Activated naive CD4-positive, alpha-beta T cell treated with anti-CD3 and anti-CD28 coated beads, Interleukin-2, amount 50 U/mL, for 72 hours (primary cell): ENCODE data around the gene USP22. TPM values are rescaled to one million over a fixed set of nuclear protein-coding genes. Genes with fewer than 3 reads are reported as not detected.

ENCODE experiments used
- ATAC-seq, 2 donors: fragments of 150-1000 bp; cut with Tn5 transposase; 2 replicates each; pipeline ENCODE4 v1.10.0; 2021; ENCODE audit warnings: mild to moderate bottlenecking in 2 of 2, moderate library complexity in 2 of 2
- DNase-seq, 2 donors: peaks; one replicate each; pipeline ENCODE4 v3.0.0; 2021 to 2022; ENCODE audit warnings: low spot score in 2 of 2
- H3K27ac Mint-ChIP-seq, 2 donors: one replicate each; pipeline ENCODE4 v1.8.0; 2022; ENCODE audit warnings: mild to moderate bottlenecking in 2 of 2, mixed read lengths in 2 of 2
- H3K36me3 Mint-ChIP-seq, 2 donors: one replicate each; pipeline ENCODE4 v1.8.0; 2022; ENCODE audit warnings: mixed read lengths in 2 of 2
- H3K9me3 Mint-ChIP-seq, 2 donors: one replicate each; pipeline ENCODE4 v1.8.0; 2022; ENCODE audit warnings: mixed read lengths in 2 of 2
- total RNA-seq, 2 donors: library from RNA; stranded (reverse); gene quantifications; one replicate each; pipeline ENCODE4 v1.2.3, GENCODE V29; 2022

Gene USP22
- total RNA-seq, 2 donors from 2014 or later, result 146 to 180 TPM

DNA sequence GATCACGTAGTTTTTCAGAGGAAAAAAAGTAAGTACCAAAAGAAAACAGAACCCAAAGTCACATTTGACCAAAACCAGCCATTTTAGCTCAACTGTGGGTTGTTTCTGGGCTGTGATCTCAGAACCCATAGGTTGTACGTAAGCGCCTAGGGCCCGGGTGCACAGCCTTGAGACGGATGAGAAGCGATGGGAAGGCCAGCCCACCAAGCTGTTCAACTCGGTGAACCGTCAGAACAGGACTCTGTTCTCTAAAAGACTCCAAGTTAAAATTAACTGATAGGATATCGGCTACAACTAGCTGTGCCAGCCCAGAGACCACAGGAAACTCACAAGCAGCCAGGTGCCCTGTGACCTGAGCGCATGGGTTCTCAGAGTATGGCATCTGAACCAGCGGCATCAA lies 28.3 kb downstream of the USP22 start:
- no peak for DNase-seq
- no peak for ATAC-seq
- no peaks in the 10 kb centered on the region for H3K9me3 Mint-ChIP-seq
- H3K36me3 Mint-ChIP-seq, result peaks cover 26 to 27% of the 10 kb centered on the region in 2 donors
- H3K27ac Mint-ChIP-seq, result peak overlapping the region; percentile 29 to 66

DNA sequence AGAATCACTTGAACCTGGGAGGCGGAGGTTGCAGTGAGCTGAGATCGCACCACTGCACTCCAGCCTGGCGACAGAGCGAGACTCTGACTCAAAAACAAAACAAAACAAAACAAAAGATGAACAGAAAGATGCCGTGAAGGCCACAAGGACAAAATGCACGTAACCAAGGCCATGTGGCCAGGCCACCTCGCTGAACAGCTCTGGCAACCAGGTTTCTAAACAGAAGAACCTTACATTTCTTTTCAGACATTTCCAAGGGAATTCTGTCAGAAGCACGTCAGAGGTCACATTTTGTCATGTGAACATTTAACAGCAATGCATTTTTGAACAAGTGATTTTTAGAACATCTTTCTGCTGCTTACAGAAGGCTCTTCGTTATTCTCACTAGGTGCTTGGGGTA lies 28.8 kb downstream of the USP22 start:
- no peak for DNase-seq
- H3K9me3 Mint-ChIP-seq, result no peaks in the 10 kb centered on the region
- ATAC-seq, result no peak
- peak overlapping the region; percentile 29 to 91 for H3K27ac Mint-ChIP-seq
- peaks cover 21 to 22% of the 10 kb centered on the region in 2 donors for H3K36me3 Mint-ChIP-seq

DNA sequence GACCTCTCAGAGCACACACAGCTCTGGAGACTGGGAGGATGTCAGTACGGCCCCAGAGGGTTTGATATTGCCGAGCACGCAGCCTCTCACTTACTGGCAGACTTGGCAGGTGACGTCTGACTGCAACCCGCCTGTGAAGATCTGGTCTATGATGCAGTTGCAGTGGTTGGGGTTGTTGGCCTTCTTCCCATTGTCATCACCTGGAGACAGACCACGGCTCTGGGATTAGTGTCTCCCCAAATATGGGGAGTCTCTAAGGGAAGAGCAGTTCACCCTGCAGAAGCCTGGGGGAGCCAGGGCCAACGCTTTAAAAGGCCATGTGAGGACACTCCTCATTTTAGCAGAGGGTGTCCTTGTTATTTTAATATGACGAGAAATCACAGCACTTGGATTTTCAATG lies 30.1 kb downstream of the USP22 start:
- no peaks in the 10 kb centered on the region for H3K9me3 Mint-ChIP-seq
- ATAC-seq, result no peak
- no peak overlapping the region for H3K27ac Mint-ChIP-seq
- no peak for DNase-seq
- H3K36me3 Mint-ChIP-seq, result peaks cover 9 to 18% of the 10 kb centered on the region in 2 donors

DNA sequence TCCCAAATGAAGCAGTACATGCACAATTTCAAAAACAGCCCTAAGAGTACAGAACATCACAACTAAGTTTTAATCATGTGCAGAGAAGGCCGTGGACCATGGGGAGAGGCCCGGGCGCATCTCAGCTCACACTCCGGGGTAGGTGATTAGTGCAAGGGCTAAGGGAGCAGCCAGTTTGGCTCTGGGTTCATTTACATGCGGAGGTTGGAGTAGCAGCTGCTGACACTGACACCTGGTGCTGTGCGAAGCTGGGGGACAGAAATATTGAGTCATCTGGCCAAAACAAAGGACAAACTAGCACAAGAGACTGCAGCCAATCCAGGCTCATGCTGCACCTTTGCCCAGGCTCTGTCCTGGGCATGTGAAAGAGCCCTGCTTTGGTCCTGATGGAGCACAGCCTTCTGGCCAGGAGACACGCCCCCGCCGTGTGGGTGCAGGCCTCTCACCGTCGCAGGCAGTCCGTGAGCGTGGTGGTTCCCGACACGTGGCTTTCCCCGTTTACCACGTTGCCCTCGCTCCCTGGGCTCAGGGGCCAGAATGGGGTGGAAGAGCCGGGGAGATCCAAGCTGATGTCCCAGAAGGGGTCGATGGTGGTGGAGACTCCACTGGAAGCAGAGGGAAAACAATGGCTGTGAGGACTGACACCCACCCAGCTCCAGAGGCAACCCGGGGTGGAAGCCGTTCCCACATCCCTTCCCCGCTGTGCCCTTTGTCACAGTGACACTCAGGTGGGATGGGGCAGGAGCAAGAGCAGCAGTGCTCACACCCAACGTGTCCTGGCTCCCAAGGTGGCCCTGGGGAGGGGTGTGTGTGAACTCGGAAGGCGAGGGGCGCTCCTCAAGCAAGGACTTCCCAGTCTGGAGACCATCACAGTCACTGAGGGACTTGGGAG lies 31.9 kb downstream of the USP22 start:
- no peak for ATAC-seq

DNA sequence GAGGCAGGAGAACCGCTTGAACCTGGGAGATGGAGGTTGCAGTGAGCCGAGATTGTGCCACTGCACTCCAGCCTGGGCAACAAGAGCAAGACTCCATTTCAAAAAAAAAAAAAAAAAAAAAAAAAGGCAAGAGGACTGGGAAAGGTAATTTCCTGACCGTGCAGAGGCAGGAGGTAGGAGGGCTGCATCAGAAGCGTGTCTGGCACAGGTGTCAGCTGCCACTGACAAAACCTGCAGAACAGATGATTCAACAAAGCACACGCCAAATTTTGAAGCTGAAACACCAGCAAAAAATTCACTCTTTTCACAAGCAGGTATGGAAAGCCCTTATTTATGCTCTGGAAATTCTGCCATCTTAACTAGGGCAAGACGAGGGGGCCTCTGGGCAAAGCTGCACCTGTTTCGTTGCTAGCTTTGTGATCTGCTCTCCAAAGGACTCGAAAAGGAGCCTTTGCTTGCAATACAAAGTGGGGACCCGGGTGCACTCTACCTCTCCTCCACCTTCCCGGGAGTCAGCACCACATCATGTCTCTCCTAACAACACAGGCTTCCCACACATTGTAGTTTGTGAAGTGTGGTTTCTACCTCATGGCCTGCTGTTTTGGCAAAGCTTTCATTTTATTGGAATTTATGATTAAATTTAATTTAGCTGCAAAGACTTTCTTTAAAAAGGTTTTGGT lies 33.7 kb downstream of the USP22 start:
- DNase-seq, result no peak
- no peak for ATAC-seq
- peaks cover 21 to 27% of the 10 kb centered on the region in 2 donors for H3K36me3 Mint-ChIP-seq
- H3K9me3 Mint-ChIP-seq, result no peaks in the 10 kb centered on the region
- peak overlapping the region in 1 of 2 donors; percentile 56 for H3K27ac Mint-ChIP-seq

More for the DNA sequence above, 31.9 kb downstream of the USP22 start:
- H3K27ac Mint-ChIP-seq, result peak overlapping the region; percentile 69 to 74
- peaks cover 12 to 16% of the 10 kb centered on the region in 2 donors for H3K36me3 Mint-ChIP-seq
- no peaks in the 10 kb centered on the region for H3K9me3 Mint-ChIP-seq
- no peak for DNase-seq

DNA sequence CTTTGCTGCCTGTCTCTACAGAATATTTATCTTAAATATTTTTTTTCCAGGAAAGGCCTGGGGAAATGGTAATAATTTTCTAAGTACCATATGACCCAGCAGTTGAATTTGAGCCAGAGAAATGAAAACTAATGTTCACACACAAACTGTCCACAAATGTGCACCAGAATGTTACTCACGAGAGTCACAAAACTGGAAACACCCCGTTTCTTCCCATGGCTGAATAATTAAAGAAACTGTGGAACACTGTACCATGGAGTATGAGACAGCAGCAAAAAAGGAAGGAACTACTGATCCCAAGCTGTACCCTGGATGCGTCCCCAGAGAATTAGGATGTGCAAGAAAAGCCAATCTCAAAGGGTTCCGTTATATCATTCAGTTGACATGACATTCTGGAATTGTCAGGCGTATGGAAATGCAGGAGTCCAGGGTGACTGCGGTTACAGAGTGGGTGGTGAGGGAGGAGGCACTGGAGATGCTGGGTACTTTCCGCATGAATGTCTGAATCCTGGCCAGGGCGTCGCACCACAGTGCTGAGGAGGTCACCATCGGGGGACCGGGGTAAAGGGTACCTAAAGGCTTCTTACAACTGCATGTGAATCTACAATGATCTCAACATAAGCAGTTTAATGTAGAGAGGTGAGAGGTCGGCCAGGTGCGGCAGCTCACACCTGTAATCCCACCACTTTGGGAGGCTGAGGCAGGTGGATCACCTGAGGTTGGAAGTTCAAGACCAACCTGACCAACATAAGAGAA lies 34.5 kb downstream of the USP22 start:
- H3K36me3 Mint-ChIP-seq, result peaks cover 21 to 27% of the 10 kb centered on the region in 2 donors
- DNase-seq, result no peak
- ATAC-seq, result no peak
- H3K27ac Mint-ChIP-seq, result peak overlapping the region; percentile 18 to 56
- no peaks in the 10 kb centered on the region for H3K9me3 Mint-ChIP-seq

DNA sequence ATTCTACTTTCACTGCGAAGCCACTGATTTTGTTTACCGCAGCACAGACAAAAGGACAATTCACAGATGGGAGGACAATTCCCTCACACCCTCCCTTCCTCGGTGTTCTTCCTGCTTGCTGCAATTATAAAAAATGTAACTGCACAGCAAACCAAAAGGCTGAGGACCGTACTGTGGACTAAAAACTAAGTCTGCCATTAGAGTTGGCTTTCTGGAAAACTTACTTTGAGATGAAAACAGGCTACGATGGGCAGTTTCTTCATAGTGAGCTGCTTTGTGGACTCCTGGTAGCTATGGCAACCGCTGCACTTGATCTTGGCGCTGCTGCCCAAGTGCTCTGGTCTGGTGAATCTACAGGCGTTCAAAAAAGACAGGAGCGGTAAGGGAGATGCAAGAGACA lies 35.2 kb downstream of the USP22 start:
- no peaks in the 10 kb centered on the region for H3K9me3 Mint-ChIP-seq
- peak overlapping the region in 1 of 2 donors; percentile 39 for H3K27ac Mint-ChIP-seq
- no peak for ATAC-seq
- no peak for DNase-seq
- peaks cover 21 to 27% of the 10 kb centered on the region in 2 donors for H3K36me3 Mint-ChIP-seq

DNA sequence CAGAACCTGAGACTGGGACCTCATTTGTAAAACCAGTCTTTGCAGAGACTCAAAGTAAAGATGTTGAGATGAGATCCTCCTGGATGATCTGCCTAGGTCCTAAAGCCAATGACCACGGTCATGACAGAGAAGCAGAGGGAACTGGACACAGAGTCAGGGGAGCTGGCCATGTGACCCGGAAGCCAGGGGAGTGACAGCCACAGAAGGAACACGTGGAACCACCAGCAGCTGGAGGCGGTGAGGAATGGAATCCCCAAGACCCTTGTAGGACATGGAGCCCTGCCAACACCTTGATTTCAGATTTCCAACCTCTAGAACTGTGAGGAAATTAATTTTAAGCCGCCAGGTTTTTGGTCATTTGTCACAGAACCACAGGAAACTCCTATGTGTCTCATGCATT lies 37.0 kb downstream of the USP22 start:
- Mint-ChIP-seq H3K27ac (peak overlapping the region; percentile 46 to 68), H3K9me3 (no peaks in the 10 kb centered on the region), H3K36me3 (peaks cover 27 to 30% of the 10 kb centered on the region in 2 donors)
- DNase-seq (no peak), ATAC-seq (no peak)

DNA sequence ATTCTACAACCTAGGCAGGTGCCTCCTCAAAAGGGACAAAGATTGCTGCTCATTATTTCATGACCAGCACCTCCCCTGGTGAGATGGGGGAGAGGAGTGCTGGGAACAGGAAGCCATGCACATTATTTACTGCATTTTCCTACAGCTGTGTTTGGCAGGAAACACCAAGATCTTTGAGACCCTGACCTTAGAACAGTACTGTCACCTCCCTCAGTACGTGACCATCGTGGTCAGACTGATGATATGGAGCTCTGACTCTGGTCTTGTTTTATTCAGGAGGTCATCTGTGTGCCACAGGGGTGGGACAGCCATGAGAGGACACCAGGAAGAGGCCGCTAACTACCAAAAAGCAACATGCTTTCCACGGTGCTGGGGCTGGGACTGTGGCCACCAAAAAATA lies 37.4 kb downstream of the USP22 start:
- H3K27ac Mint-ChIP-seq, result peak overlapping the region; percentile 46 to 68
- peaks cover 27 to 30% of the 10 kb centered on the region in 2 donors for H3K36me3 Mint-ChIP-seq
- no peaks in the 10 kb centered on the region for H3K9me3 Mint-ChIP-seq
- no peak for DNase-seq
- no peak for ATAC-seq

DNA sequence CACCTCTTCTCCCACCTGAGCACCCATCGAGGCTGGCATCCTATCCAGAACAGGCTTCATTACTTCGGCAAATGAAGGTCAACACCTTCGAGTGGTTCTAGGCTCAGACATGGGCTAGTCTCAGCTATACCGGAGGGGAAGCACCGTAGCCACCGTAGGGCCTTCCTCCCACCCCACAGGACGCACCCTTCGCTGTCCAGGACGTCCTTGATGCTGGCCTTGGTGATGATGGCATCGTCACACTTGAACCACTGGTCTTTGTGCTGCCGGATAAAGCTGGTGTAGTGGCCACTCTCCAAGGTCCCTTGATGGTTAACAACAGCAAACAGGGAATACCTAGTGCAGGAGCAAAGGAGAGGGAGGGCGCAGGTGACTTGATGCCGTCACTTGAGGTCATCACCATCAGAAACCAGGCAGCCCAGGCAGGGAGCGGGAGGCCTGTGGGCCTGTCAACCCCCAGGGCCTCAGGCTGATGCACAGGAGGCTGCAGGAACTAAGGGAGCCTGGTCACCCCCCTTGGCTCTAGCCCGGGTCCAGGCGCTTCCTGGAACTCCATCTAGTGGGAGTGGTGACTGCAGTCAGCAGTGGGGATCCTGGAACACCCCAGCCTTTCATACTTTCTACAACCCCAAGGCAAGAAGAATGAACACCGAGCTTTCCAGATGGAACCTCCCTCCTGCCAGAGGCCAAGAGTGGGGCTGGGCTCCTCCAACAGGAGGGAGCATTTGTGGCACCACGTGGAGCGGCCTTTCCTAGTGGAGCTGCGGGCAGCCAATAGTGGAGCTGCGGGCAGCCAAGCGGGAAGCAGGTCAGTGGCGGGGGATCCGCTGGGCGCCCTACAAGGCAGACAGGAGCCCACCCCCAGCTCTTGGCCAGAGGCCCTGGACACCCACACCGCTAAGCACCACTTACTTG lies 38.5 kb downstream of the USP22 start:
- H3K27ac Mint-ChIP-seq, result peak overlapping the region; percentile 46 to 55
- H3K36me3 Mint-ChIP-seq, result peaks cover 27 to 30% of the 10 kb centered on the region in 2 donors
- ATAC-seq (peak in 1 of 2 donors; percentile 18), DNase-seq (no peak)
- no peaks in the 10 kb centered on the region for H3K9me3 Mint-ChIP-seq

DNA sequence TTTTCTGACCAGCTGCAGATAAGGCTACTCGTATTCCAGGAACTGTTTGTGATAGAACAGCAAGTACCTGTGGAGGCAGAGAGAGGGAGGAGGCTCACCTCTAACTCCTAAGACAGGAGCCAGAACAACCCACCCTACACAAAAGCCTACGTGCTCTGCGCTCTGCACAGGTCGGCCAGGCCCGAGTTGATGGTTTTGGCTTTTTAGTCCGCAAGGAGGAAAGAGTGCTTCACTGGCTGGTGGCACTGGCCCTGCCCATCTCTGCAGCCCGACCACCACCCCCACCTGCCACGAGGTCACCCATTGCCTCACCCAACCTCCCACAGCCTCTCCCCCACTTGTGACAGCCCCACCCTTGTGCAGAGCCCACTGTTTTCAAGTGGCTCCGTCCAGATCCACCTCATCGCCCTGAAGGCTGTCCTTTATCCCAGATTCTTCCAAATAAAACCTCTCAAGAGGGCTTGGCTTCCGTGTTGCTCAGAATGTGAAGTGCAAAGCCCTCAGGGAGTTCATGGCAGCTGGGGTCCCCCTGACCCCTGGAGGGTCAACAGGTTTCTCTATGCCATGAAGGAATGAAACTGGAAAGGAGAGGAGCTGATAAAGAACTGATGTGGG lies 39.7 kb downstream of the USP22 start:
- Mint-ChIP-seq H3K27ac (peak overlapping the region; percentile 19 to 60), H3K9me3 (no peaks in the 10 kb centered on the region), H3K36me3 (peaks cover 22 to 30% of the 10 kb centered on the region in 2 donors)
- no peak for DNase-seq
- no peak for ATAC-seq

DNA sequence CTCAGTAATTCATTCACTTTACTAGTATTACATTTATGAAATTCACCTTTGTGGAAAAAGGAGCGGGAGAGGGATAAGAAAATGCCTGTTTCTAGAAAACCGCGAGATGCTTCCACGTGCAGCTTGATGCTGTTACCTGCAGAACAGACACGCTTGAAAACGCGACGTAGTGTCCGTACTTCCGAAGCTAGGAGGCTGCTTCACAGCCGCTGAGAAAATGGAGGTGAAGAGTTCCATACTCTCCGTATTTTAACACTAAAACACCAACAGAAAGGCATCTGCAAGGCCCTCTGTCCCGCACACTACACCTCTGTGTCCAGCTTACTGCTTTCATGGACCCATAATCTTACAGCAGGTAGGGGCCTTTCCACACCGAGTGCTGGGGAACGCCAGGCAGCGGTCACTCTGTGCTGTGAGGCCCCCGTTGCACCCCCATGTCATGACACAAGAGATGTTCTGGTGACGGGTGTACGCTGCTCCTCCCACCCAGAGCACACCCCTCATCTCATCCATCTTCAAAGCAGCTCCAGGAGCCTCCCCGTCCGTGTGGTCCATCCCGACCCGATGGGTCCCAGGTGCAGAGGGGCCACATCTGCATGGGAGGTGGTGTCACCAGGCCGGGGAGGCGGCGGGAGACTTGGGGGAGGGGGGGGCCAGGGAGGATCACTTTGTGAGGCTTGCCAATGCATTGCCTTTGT lies 40.4 kb downstream of the USP22 start:
- no peaks in the 10 kb centered on the region for H3K9me3 Mint-ChIP-seq
- H3K27ac Mint-ChIP-seq, result peak overlapping the region; percentile 19 to 75
- H3K36me3 Mint-ChIP-seq, result peaks cover 22 to 30% of the 10 kb centered on the region in 2 donors
- DNase-seq (no peak), ATAC-seq (no peak)

DNA sequence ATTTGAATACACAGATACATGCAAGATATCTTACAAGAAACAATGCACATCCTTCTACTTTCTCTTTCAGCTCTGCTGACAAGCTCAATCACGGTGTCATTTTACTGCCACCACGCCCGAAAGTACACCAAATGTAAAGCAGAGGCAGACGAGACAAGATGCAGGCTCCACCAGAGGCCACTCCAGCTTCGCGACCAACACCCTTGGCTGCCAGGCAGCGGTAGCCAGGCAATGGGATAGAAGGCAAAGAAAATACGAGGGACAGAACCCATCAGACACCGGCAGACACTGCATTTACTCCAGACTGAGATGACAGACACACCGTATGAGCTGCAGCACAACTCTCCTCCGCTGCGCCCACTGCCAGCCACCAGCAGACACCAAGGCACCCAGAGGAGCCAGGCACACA lies 41.0 kb downstream of the USP22 start:
- peak overlapping the region; percentile 19 to 75 for H3K27ac Mint-ChIP-seq
- no peak for ATAC-seq
- H3K36me3 Mint-ChIP-seq, result peaks cover 19 to 27% of the 10 kb centered on the region in 2 donors
- no peak for DNase-seq
- H3K9me3 Mint-ChIP-seq, result no peaks in the 10 kb centered on the region

DNA sequence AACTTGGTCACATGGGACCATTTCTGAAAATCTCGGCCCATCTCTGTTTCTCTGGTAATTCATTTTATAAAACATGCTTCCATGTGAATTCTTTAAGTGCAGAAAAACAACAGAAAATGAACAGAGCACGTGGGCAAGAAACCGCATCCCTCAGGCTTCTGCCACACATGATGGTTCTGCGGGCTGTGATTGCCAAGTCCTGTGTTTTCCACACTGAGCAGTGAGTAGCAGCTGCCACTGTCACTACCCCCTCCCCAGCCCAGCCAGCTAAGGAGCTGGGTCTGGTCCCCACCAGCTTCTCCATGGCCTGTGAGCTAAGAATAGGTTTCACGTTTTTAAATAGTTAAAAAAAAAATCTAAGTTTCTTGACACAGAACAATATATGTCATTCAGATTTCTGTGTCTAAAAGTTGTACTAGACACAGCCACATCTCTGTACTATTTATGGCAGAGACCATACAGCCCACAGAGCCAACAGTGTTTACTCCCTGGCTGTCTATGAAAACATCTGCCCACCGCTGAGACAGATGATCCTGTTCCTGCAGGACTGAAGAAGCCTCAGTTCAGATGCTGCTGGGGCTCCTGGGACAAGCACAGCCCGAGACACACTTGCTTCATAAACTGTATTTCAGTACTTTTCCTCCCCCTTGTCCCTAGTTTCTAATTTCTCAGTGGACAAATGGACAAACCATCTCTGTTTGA lies 41.5 kb downstream of the USP22 start:
- no peak for DNase-seq
- H3K36me3 Mint-ChIP-seq, result peaks cover 15 to 21% of the 10 kb centered on the region in 2 donors
- ATAC-seq, result no peak
- no peaks in the 10 kb centered on the region for H3K9me3 Mint-ChIP-seq
- peak overlapping the region; percentile 19 to 75 for H3K27ac Mint-ChIP-seq
